Measurements from ENCODE around the gene KRT78. TPM values are rescaled to one million over a fixed set of nuclear protein-coding genes. Genes with fewer than 3 reads are reported as not detected.

Gene KRT78
- total and polyA plus RNA-seq, 9 of the 15 experiments (the other 6 are each of a cell fraction or from before 2014, with no cell fraction given), result not detected

- ATAC-seq, result no peak
- Histone ChIP-seq H3K27ac (ENCODE audit: extremely low read depth, low read depth, low read length) (no peak overlapping the region), H3K9me1 (ENCODE audit: control insufficient read depth, insufficient read depth, low read length) (no peaks in the 10 kb centered on the region), H4K20me1 (replicated peaks; ENCODE audit: control insufficient read depth, insufficient read depth, low read length) (no peaks in the 10 kb centered on the region), H3K4me3 (no peak overlapping the region), H3K4me1 (replicated peaks in 1 of 2; ENCODE audit: control insufficient read depth in 2 of 2, insufficient read depth in 2 of 2, low read length in 2 of 2) (peaks cover 21 to 34% of the 10 kb centered on the region in 2 experiments; a peak in 4 of 5 replicates), H3K79me2 (ENCODE audit: control insufficient read depth, insufficient read depth, low read length) (no peaks in the 10 kb centered on the region), H3K9me3 (replicated peaks; ENCODE audit: control insufficient read depth, insufficient read depth, low read depth, low read length) (no peaks in the 10 kb centered on the region), H3K9ac (ENCODE audit: insufficient read depth in 1 of 2, low read depth in 2 of 2, low read length in 2 of 2) (no peak overlapping the region), H2AFZ (ENCODE audit: low read depth, low read length) (no peak overlapping the region), H3K36me3 (ENCODE audit: control insufficient read depth, insufficient read depth, low read length) (no peaks in the 10 kb centered on the region), H3K4me2 (ENCODE audit: insufficient read depth, low read length) (no peak overlapping the region), H3K27me3 (ENCODE audit: control insufficient read depth in 2 of 2, insufficient read depth in 2 of 2, low read length in 2 of 2) (peaks cover 0 to 9% of the 10 kb centered on the region in 2 experiments; a peak in 1 of 5 replicates)
- in situ Hi-C loops (cut with MboI) (no loop called here), intact Hi-C loops (cut with micrococcal nuclease) (no loop called here)
- BruUV-seq (replicated peaks), result no TSS peak
- 72% methylated on average over 12 of the region's 12 CpGs for WGBS (ENCODE audit: insufficient coverage, low coverage, missing lambda C conversion rate)
- ChIA-PET CTCF (ENCODE audit: low intra/inter-chr PET ratio) (no interaction called here), POLR2A (interaction anchor here (0.6 to 0.9 kb wide), 2 partner anchors 16 to 204 kb away, joined by 3 to 4 read pairs; no protein-coding TSS in a partner anchor)
- FAIRE-seq, result no peak
- no peak for DNase-seq (ENCODE audit: extremely low read depth in 1 of 4, low spot score in 3 of 4)
- TF ChIP-seq ARHGAP35 (IDR thresholded peaks at IDR 0.05; ENCODE audit: partially characterized antibody) (no peak), MBD2 (IDR thresholded peaks at IDR 0.05; ENCODE audit: borderline replicate concordance, low read depth) (no peak), ZNF561 (CRISPR knock-in tag; conservative IDR thresholded peaks at IDR 0.05) (no peak), ZFP36 (IDR thresholded peaks at IDR 0.05; ENCODE audit: low read depth, low read length, partially characterized antibody) (no peak), ZC3H8 (IDR thresholded peaks at IDR 0.05) (no peak), ATF1 (CRISPR knock-in tag; IDR thresholded peaks at IDR 0.05) (no peak), ATF1 (tag; IDR thresholded peaks at IDR 0.05) (no peak), RCOR1 (IDR thresholded peaks at IDR 0.05; ENCODE audit: borderline replicate concordance in 1 of 2, low read depth in 2 of 2, low read length in 2 of 2) (no peak), PCBP1 (IDR thresholded peaks at IDR 0.05; ENCODE audit: low read depth, low read length, poor library complexity, severe bottlenecking) (no peak), ZNF274 (IDR thresholded peaks at IDR 0.05; ENCODE audit: borderline replicate concordance, low read depth, low read length) (no peak), GTF2F1 (IDR thresholded peaks at IDR 0.05; ENCODE audit: low read depth, low read length) (no peak), HNRNPLL (IDR thresholded peaks at IDR 0.05; ENCODE audit: low read depth, low read length, poor library complexity, severe bottlenecking) (no peak), E4F1 (CRISPR knock-in tag; IDR thresholded peaks at IDR 0.05; ENCODE audit: borderline replicate concordance) (no peak), ELF2 (CRISPR knock-in tag; IDR thresholded peaks at IDR 0.05) (no peak), SPI1 (IDR thresholded peaks at IDR 0.05; ENCODE audit: borderline replicate concordance, low read depth, low read length) (no peak), SREBF1 (IDR thresholded peaks at IDR 0.05; ENCODE audit: borderline replicate concordance, low read depth, low read length) (no peak), E2F5 (CRISPR knock-in tag; IDR thresholded peaks at IDR 0.05) (no peak), HMG20B (CRISPR knock-in tag; IDR thresholded peaks at IDR 0.05) (no peak), ETS2 (tag; IDR thresholded peaks at IDR 0.05; ENCODE audit: borderline replicate concordance, poor library complexity, severe bottlenecking) (no peak)
Measured at GRCh38 chr12:52791271-52792184, 57.3 kb downstream of the KRT78 start.

Measured in K562 (cell line).